PFSK-1 (cell line): ENCODE measurements around the gene KAZALD1.

Experiments
- POLR2AphosphoS5 ChIP-seq: IDR thresholded peaks from 2 replicates; pipeline ENCODE4 v1.6.1; 2012; ENCODE audit warnings: low read depth, mild to moderate bottlenecking, control low read depth, low read length, moderate library complexity
- TAF1 ChIP-seq: IDR thresholded peaks from 2 replicates; pipeline ENCODE4 v1.6.1; 2012; ENCODE audit warnings: low read length, control low read depth, borderline replicate concordance; ENCODE audit not compliant: insufficient read depth

DNA sequence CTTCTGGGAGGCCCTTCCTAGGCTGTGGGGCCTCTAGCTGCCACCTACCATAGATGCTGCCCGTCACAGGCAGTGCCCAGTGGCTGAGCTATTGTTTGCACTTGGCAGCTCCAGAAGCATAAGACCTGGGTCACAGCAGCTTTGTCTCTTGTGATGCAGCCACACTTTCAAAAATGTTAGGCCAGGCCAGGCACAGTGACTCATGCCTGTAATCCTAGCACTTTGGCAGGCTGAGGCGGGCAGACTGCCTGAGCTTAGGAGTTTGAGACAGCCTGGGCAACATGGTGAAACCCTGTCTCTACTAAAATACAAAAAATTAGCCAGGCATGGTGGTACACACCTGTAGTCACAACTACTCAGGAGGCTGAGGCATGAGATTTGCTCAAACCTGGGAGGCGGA is 9.5 kb upstream of the KAZALD1 start:
- no peak for TF ChIP-seq POLR2AphosphoS5
- TF ChIP-seq TAF1: no peak
